GM12878 (cell line): ENCODE data around the gene SSU72.

ENCODE experiments used
- BRCA1 ChIP-seq: IDR thresholded peaks from 2 replicates; pipeline ENCODE4 v1.6.1; 2011; ENCODE audit warnings: low read depth, low read length, improper control_type of control experiment
- GABPA ChIP-seq: IDR thresholded peaks from 2 replicates; pipeline ENCODE4 v1.6.1; 2014; ENCODE audit warnings: antibody characterized with exemption, low read depth, mild to moderate bottlenecking, inconsistent platforms
- HDAC6 ChIP-seq: fragments of 200-600 bp; sonication (generic); IDR thresholded peaks from one replicate; pipeline ENCODE4 v1.8.0; 2017; ENCODE audit warnings: antibody characterized with exemption; ENCODE audit not compliant: unreplicated experiment
- LARP7 ChIP-seq: fragments of 450-650 bp; IDR thresholded peaks from 2 replicates; pipeline ENCODE4 v1.6.1; 2017; ENCODE audit warnings: mild to moderate bottlenecking
- MYC ChIP-seq: IDR thresholded peaks from 2 replicates; pipeline ENCODE4 v1.6.1; 2011; ENCODE audit warnings: mild to moderate bottlenecking, low read length, moderate library complexity, inconsistent platforms; ENCODE audit not compliant: insufficient read depth, insufficient replicate concordance, insufficient read length, severe bottlenecking
- POLR2AphosphoS5 ChIP-seq: IDR thresholded peaks from 2 replicates; pipeline ENCODE4 v1.6.1; 2011; ENCODE audit warnings: mild to moderate bottlenecking, low read length, inconsistent platforms
- RELA ChIP-seq: fragments of 450-650 bp; IDR thresholded peaks from 2 replicates; pipeline ENCODE4 v1.8.0; 2014; ENCODE audit warnings: borderline replicate concordance; ENCODE audit not compliant: partially characterized antibody
- TAF1 ChIP-seq: IDR thresholded peaks from 2 replicates; pipeline ENCODE4 v1.6.1; 2011; ENCODE audit warnings: mild to moderate bottlenecking, low read depth, low read length, borderline replicate concordance
- ZNF687 ChIP-seq: fragments of 450-650 bp; IDR thresholded peaks from 2 replicates; pipeline ENCODE4 v1.6.1; 2017; ENCODE audit warnings: mild to moderate bottlenecking, moderate library complexity
- TF ChIP-seq, protein P1 (sequence below), 3 experiments: IDR thresholded peaks in 2 of 3; conservative IDR thresholded peaks in 1 of 3; 2 replicates each; pipeline ENCODE4 v1.5.1; 2011; ENCODE audit warnings: low read depth in 3 of 3, low read length in 3 of 3, mild to moderate bottlenecking in 3 of 3, control low read depth in 2 of 3, moderate library complexity in 2 of 3, inconsistent platforms in 1 of 3, mixed read lengths in 1 of 3; ENCODE audit not compliant: control insufficient read depth in 2 of 3, insufficient read depth in 1 of 3; ENCODE audit errors: extremely low read depth in 1 of 3
- TF ChIP-seq, protein P2 (sequence below): IDR thresholded peaks from 2 replicates; pipeline ENCODE4 v1.6.1; 2012; ENCODE audit warnings: low read depth, low read length, improper control_type of control experiment
- TF ChIP-seq, protein P3 (sequence below): fragments of 450-650 bp; IDR thresholded peaks from 2 replicates; pipeline ENCODE4 v1.6.1; 2018; ENCODE audit warnings: mild to moderate bottlenecking, low read depth, moderate library complexity; ENCODE audit not compliant: partially characterized antibody

DNA sequence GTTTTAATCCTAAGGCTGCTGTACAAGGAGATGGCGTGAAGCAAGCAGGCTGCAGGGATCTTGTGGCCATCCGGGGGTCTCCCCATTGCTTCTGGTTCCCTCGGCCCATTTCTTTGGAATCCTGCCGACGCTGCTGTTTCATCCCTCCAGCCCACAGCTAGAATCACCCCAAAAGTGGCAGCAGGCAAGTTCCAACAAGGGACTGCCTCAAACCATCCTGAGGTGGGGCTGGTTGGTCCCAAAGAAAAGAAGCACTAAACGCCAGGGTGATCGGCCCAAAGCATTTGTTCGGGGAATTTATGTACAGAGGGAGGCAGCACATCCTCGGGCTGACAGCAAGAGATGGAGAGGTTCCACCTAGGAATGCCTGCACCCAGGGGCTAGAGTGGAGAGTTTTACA lies 36.1 kb upstream of the SSU72 start:
- TF ChIP-seq, protein P1, sequence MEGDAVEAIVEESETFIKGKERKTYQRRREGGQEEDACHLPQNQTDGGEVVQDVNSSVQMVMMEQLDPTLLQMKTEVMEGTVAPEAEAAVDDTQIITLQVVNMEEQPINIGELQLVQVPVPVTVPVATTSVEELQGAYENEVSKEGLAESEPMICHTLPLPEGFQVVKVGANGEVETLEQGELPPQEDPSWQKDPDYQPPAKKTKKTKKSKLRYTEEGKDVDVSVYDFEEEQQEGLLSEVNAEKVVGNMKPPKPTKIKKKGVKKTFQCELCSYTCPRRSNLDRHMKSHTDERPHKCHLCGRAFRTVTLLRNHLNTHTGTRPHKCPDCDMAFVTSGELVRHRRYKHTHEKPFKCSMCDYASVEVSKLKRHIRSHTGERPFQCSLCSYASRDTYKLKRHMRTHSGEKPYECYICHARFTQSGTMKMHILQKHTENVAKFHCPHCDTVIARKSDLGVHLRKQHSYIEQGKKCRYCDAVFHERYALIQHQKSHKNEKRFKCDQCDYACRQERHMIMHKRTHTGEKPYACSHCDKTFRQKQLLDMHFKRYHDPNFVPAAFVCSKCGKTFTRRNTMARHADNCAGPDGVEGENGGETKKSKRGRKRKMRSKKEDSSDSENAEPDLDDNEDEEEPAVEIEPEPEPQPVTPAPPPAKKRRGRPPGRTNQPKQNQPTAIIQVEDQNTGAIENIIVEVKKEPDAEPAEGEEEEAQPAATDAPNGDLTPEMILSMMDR (IDR thresholded peaks at IDR 0.05 in 2 of 3, conservative IDR thresholded peaks at IDR 0.05 in 1 of 3; ENCODE audit: control insufficient read depth in 2 of 3, extremely low read depth in 1 of 3, insufficient read depth in 1 of 3, low read depth in 3 of 3, low read length in 3 of 3) = no peak
- TF ChIP-seq MYC = no peak
- no peak for TF ChIP-seq GABPA
- no peak for TF ChIP-seq ZNF687
- TF ChIP-seq HDAC6 = no peak
- TF ChIP-seq, protein P2, sequence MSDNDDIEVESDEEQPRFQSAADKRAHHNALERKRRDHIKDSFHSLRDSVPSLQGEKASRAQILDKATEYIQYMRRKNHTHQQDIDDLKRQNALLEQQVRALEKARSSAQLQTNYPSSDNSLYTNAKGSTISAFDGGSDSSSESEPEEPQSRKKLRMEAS = no peak
- TF ChIP-seq TAF1 = no peak
- TF ChIP-seq RELA = no peak
- TF ChIP-seq, protein P3, sequence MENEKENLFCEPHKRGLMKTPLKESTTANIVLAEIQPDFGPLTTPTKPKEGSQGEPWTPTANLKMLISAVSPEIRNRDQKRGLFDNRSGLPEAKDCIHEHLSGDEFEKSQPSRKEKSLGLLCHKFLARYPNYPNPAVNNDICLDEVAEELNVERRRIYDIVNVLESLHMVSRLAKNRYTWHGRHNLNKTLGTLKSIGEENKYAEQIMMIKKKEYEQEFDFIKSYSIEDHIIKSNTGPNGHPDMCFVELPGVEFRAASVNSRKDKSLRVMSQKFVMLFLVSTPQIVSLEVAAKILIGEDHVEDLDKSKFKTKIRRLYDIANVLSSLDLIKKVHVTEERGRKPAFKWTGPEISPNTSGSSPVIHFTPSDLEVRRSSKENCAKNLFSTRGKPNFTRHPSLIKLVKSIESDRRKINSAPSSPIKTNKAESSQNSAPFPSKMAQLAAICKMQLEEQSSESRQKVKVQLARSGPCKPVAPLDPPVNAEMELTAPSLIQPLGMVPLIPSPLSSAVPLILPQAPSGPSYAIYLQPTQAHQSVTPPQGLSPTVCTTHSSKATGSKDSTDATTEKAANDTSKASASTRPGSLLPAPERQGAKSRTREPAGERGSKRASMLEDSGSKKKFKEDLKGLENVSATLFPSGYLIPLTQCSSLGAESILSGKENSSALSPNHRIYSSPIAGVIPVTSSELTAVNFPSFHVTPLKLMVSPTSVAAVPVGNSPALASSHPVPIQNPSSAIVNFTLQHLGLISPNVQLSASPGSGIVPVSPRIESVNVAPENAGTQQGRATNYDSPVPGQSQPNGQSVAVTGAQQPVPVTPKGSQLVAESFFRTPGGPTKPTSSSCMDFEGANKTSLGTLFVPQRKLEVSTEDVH = no peak
- no peak for TF ChIP-seq BRCA1
- TF ChIP-seq POLR2AphosphoS5 = no peak
- TF ChIP-seq LARP7 = no peak
